ENCODE data around the gene PAPSS2. TPM values are rescaled to one million over a fixed set of nuclear protein-coding genes. Genes with fewer than 3 reads are reported as not detected.
"Not testable (repeated sequence)": the region's sequence is repeated elsewhere in the genome, so short reads cannot be mapped to it uniquely, and the experiment has no call there.

The PAPSS2 gene
- total RNA-seq, 1 donor from 2014 or later, result 21.1 TPM

GRCh38 chr10:87746911-87747310, 87.2 kb downstream of the PAPSS2 start:
- Mint-ChIP-seq H3K9me3 (no peaks in the 10 kb centered on the region), H3K27me3 (no peaks in the 10 kb centered on the region), H3K27ac (no peak overlapping the region), H3K4me1 (ENCODE audit: unreplicated experiment) (peaks cover 14% of the 10 kb centered on the region), H3K36me3 (peaks cover 7% of the 10 kb centered on the region), H3K4me3 (no peak overlapping the region)
- no peak for DNase-seq (ENCODE audit: extremely low spot score, unreplicated experiment)
- TF ChIP-seq, protein P1, sequence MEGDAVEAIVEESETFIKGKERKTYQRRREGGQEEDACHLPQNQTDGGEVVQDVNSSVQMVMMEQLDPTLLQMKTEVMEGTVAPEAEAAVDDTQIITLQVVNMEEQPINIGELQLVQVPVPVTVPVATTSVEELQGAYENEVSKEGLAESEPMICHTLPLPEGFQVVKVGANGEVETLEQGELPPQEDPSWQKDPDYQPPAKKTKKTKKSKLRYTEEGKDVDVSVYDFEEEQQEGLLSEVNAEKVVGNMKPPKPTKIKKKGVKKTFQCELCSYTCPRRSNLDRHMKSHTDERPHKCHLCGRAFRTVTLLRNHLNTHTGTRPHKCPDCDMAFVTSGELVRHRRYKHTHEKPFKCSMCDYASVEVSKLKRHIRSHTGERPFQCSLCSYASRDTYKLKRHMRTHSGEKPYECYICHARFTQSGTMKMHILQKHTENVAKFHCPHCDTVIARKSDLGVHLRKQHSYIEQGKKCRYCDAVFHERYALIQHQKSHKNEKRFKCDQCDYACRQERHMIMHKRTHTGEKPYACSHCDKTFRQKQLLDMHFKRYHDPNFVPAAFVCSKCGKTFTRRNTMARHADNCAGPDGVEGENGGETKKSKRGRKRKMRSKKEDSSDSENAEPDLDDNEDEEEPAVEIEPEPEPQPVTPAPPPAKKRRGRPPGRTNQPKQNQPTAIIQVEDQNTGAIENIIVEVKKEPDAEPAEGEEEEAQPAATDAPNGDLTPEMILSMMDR (conservative IDR thresholded peaks at IDR 0.05), result no peak

GRCh38 chr10:87748244-87748643, 88.6 kb downstream of the PAPSS2 start:
- peaks cover 14% of the 10 kb centered on the region for H3K4me1 Mint-ChIP-seq (ENCODE audit: unreplicated experiment)
- H3K9me3 Mint-ChIP-seq; DNase-seq (ENCODE audit: extremely low spot score, unreplicated experiment); H3K4me3 Mint-ChIP-seq; H3K27me3 Mint-ChIP-seq; H3K36me3 Mint-ChIP-seq; H3K27ac Mint-ChIP-seq: not testable (repeated sequence)

DNA sequence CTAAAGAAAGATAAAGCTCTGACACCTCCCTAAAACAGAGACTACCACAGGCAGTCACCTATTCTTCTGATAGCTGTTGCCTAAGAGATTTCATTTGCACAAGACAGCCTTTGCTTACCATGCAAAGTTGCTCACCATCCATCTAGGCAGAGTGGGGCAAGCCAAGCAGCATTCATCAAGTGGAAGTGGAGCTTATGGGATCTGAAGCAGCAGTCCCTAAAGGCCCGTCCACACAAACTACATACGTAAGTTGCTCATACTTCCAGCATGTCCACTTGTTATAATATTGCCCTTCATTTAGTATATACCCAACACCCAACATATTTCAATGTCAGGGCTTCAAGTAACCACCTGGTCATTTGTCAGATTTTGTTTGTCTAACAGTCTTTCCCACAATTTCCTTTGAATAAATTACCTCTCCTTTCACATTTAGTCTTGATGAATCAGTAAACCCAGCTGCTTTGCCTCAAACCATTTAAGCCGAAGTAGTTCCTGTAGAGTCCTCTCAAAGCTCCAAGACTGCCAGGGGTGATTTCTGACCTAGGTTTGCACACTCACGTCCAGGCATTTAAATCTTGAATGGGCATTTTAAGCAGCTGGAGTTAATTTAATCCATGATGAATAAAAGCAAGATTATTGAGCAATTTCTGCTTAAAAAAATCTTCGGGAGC, 90.5 kb downstream of the PAPSS2 start:
- H3K36me3 Mint-ChIP-seq, result peaks cover 11% of the 10 kb centered on the region
- peaks cover 14% of the 10 kb centered on the region for H3K4me1 Mint-ChIP-seq (ENCODE audit: unreplicated experiment)
- TF ChIP-seq, protein P1 (conservative IDR thresholded peaks at IDR 0.05), result no peak
- H3K4me3 Mint-ChIP-seq, result no peak overlapping the region
- DNase-seq (ENCODE audit: extremely low spot score, unreplicated experiment), result no peak
- H3K27me3 Mint-ChIP-seq, result no peaks in the 10 kb centered on the region
- H3K27ac Mint-ChIP-seq, result peak overlapping the region; percentile 40
- no peaks in the 10 kb centered on the region for H3K9me3 Mint-ChIP-seq

DNA sequence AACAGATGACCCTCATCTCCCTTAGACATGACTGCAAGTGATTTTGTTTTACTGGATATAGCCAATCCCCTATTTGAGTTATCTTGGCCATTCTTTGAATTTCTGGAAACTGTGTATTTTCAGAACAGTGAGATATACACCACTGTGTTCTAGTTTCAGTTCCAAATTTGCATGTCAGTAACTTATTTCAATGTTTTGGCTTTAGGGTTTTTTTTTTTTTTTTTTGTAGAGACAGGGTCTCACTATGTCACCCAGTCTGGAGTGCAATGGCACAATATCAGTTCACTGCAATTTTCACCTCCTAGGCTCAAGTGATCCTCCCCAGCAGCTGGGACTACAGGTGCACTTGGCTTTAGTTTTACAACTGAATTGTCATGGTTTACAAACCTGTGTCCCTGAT, 91.1 kb downstream of the PAPSS2 start:
- Mint-ChIP-seq H3K36me3 (peaks cover 13% of the 10 kb centered on the region), H3K27ac (no peak overlapping the region), H3K9me3 (no peaks in the 10 kb centered on the region), H3K4me3 (no peak overlapping the region), H3K4me1 (ENCODE audit: unreplicated experiment) (peaks cover 14% of the 10 kb centered on the region), H3K27me3 (no peaks in the 10 kb centered on the region)
- DNase-seq (ENCODE audit: extremely low spot score, unreplicated experiment), result no peak
- TF ChIP-seq, protein P1 (conservative IDR thresholded peaks at IDR 0.05), result no peak

DNA sequence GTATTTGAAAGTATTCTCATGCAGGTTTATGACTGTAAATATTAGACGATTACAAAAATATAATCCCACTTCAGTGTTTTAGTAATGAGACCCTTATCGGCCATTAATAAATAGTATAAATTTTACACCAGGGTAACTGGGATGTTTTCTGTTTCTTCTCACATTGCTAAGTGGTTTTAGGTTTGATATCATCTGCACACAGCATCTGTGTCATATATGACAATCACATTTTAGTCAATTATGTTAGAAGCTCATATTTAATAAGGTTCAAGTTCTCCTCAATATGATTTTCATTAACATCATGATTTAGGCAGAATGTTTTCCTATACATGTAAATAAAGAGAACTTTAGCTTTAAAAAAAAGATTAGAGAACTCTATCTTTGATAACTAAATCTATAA, 91.6 kb downstream of the PAPSS2 start:
- H3K4me3 Mint-ChIP-seq, result no peak overlapping the region
- TF ChIP-seq, protein P1 (conservative IDR thresholded peaks at IDR 0.05), result no peak
- H3K27me3 Mint-ChIP-seq, result no peaks in the 10 kb centered on the region
- peaks cover 16% of the 10 kb centered on the region for H3K36me3 Mint-ChIP-seq
- no peaks in the 10 kb centered on the region for H3K9me3 Mint-ChIP-seq
- no peak for DNase-seq (ENCODE audit: extremely low spot score, unreplicated experiment)
- H3K4me1 Mint-ChIP-seq (ENCODE audit: unreplicated experiment), result peaks cover 14% of the 10 kb centered on the region
- H3K27ac Mint-ChIP-seq, result no peak overlapping the region

GRCh38 chr10:87752566-87752965, 92.9 kb downstream of the PAPSS2 start:
- Mint-ChIP-seq H3K27me3 (no peaks in the 10 kb centered on the region), H3K36me3 (peaks cover 16% of the 10 kb centered on the region), H3K4me3 (no peak overlapping the region), H3K9me3 (no peaks in the 10 kb centered on the region), H3K4me1 (ENCODE audit: unreplicated experiment) (peaks cover 14% of the 10 kb centered on the region), H3K27ac (no peak overlapping the region)
- TF ChIP-seq, protein P1 (conservative IDR thresholded peaks at IDR 0.05), result no peak
- no peak for DNase-seq (ENCODE audit: extremely low spot score, unreplicated experiment)
